Stimulated activated CD4-positive, alpha-beta T cell treated with anti-CD3 and anti-CD28 coated beads, Interleukin-1b, Interleukin-23, amount 100 ng/mL, for 4 hours (primary cell): ENCODE data around the gene DNAAF2.
A peak's percentile ranks its signal among the peaks of the same experiment; 100 is the strongest.
"Not testable (repeated sequence)": the region's sequence is repeated elsewhere in the genome, so short reads cannot be mapped to it uniquely, and the experiment has no call there.

Source experiments
- DNase-seq, 2 donors: peaks; one replicate each; pipeline ENCODE4 v3.0.0-alpha.2; 2020; ENCODE audit warnings: low read depth in 2 of 2

DNAAF2 gene

GRCh38 chr14:49634547-49635334, at the start of gene DNAAF2:
Gene DNAAF2, minus strand, starts transcription at chr14:49635244. Its CDS starts 95 bp downstream, at chr14:49635149.
- peak; percentile 47 to 50 for DNase-seq

DNA sequence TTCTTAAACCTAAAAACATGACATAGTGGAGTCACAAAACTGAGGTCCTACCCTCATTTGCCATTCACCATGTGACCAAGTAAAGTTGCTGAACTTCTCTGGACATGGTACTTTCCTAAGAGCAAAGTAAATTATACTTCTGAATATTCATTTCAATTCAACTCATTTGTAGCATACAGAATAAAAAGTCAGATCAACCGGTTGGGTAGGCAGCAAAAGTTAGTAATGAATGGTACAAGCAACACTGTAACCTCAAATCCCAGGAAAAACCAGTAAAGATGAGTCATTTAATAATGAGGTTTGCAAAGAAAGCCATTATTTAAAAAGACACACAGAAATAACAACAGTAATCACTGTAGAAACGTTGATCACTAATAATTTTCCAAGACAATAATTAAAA, 44.2 kb upstream of the DNAAF2 start:
- DNase-seq: no peak

DNA sequence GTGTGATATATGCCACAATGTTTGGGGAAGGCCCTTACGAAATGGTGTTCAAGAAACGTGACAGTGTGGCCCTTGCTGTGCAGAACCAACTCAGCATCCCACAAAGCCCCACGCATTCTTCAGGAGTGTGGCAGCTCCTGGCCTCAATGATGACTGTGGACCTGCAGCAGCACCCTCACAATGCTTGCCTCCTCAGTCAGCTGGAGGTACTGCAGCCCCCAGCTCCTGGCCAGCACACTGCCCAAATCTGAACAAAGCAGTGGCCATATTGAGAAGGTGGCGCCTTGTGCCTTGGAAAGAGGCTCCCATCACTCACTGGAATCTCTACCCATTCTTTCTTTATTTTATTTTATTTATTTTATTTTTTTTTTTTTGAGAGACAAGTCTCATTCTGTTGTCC, 42.6 kb upstream of the DNAAF2 start:
- no peak for DNase-seq

DNA sequence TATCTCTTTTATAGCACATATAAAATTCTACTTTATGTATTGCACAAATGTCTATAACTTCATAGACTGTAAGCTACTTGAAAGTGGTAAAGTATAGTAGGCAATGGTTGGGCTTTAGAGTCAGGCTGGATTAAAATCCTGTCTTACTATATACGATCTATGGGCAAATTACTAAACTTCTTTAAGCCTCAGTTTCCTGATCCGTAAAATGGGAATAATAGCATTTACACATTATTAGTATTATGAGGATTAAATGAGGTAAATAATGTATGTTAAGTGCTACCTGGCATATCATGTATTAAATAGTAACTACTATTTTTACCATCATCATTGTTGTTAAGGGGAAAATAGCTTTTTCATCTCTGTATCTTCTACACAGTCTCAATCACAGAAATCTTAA, 38.5 kb upstream of the DNAAF2 start:
- no peak for DNase-seq

GRCh38 chr14:49670475-49670874, 35.4 kb upstream of the DNAAF2 start:
- no peak for DNase-seq

- no peak for DNase-seq
Observed at GRCh38 chr14:49659526-49660455, 24.7 kb upstream of the DNAAF2 start.

DNA sequence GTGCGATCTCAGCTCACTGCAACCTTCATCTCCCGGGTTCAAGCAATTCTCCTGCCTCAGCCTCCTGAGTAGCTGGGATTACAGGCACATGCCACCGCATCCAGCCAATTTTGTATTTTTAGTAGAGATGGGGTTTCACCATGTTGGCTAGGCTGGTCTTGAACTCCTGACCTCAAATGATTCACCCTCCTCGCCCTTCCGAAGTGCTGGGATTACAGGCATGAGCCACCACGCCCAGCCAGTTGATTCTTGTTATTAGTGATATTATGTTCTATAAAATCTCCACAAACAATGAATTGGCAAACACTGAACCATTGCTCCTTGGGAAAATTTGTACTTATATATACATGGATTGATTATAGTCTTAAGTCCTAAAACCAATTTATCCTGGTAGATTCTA, 22.5 kb upstream of the DNAAF2 start:
- not testable (repeated sequence) for DNase-seq

GRCh38 chr14:49654511-49654910, 19.5 kb upstream of the DNAAF2 start:
- DNase-seq: no peak

GRCh38 chr14:49653508-49653907, 18.5 kb upstream of the DNAAF2 start:
- DNase-seq: no peak

DNA sequence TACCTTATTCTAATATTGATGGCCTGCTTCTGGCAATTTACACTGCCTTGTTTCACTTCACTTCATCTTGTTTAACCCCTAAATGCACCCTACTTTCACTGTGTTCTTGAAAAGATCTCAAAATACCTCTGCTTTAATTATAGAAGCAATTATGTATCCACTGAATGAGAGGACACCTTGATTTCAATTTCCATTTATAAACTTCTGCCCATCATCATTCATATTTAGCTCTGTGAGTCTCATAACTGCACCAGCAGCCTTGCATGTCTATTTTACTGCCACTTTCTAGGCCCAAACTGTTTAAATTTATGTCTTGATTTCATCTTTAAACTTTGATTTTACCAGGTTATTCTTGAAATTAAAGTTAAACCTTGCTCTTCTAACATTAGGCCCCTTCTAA, 7.1 kb upstream of the DNAAF2 start:
- DNase-seq: no peak

- DNase-seq: no peak
Observed at GRCh38 chr14:49641697-49642129, 6.7 kb upstream of the DNAAF2 start.

GRCh38 chr14:49640540-49641417, 5.7 kb upstream of the DNAAF2 start:
- no peak for DNase-seq

DNA sequence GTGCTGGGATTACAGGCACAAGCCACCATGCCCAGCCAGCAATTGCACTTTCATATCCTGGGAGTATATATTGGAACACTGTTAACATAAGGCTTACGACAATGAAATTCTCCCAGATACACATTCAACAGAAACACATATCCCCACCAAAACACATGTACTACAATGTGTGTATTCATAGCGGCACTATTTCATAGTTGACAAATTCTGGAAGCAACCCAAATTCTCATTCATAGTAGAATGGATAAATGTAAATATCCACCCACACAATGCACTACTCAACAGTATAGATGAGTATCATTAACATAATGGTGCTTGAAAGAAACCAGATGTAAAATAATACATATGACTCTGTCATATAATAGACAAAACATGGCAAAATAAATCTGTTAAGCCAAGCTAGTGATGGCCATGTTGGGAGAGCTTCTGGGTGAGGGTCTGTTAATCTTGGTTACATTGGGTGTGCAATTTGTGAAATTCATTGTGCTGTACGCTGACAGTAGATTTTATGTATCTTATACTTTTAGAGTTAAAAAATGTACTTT, 2.6 kb upstream of the DNAAF2 start:
- DNase-seq: no peak

GRCh38 chr14:49636866-49637265, 1.8 kb upstream of the DNAAF2 start:
- DNase-seq: no peak

DNA sequence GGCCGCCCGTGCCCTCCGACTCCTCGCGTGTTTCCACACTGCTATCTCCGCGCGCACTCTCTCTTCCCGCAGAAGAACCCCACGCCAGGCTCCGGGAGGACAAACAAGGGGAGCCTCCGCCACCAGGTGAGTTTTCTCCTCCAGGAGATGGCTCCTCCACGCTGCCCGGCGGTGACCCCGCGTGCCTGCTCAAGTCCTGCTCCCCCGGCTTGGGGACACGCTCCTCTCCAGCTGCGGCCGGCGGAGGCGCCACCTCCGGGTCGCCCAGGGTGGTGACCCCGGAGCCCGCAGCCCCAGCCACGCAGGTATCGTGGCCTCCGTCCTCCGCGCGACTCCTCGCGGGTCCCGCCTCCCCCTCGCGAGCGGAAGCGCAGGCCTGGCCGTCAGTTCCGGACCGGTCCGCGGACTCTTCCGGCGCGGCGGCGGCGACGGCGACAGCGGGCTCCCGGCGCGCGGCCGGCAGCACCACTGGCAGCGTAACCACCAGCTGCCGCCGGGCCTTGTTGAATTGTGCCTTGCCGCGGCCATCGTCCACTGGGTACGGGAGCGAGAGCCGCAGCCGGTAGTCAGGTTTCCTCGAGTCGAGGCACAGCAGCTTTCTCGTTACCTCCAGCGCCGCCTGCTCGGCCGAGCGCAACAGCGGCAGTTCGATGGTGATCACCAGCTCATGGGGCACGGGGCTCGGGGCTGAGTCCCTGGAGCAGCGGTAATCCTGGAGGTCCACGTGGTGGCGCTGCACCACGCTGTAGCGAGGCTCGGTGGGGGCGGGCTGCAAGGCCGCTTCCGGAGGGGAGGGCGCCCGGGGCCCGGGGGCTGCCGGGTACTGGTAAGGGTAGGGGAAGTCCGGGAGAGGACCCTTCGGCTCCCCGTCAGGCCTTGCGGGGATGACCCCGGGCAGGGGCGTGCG, 1.2 kb downstream of the DNAAF2 start:
- peak; percentile 92 to 95 for DNase-seq

DNA sequence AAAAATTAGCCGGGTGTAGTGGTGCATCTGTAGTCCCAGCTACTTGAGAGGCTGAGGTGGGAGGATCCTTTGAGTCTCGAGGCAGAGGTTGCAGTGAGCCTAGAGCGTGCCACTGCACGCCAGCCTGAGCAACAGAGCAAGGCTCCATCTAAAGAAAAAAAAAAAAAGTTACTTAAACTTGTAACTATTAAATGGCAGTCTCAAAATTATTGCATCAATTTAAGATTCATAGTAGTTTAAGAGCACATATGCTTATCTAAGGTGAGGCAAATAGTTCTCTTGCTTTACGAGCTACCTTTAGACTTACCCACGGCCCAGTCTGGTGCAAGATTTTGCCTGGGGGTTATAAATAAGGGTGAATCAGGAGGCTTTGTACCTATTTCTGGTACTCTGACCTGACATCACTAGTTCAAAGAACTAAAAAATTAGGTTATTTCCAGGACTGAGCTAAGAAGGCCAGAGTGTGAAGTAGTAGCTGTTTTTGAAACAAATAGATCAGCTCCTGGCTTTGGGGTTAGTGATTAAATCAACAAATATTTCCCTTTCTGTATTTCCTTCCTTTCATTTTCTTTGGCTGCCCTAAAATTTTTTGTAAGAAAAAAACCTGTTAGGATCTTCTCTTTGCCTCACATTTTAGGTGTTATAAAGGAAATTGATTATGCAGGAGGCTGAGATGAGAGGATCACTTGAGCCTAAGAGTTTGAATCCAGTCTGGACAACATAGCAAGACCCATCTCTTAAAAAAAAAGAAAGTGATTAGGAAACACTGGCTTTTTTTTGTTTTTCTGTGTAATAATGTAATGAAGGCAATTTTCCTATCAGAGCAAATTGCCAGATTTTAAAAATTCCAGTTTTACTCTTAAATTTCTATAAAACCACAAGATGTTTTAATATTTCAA, 10.9 kb downstream of the DNAAF2 start:
- no peak for DNase-seq

DNA sequence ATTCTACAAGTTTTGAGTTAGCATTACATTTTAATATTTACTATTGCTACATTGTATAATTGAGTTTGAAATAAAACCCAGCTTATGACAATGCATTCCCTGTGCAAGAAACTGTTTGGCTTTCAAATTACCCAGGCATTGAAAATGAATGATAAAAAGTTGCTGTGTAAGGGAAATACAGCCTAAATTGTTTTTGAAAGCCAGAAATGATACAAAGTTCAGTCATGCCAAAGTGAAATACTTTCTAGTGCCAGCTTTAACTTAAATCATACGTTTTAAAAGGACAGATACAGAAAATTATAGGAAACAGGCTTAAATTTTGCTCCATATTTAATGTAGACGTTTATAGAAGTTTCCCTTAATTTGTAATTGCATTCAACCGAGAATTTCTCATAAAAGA, 11.7 kb downstream of the DNAAF2 start:
- DNase-seq: no peak

DNA sequence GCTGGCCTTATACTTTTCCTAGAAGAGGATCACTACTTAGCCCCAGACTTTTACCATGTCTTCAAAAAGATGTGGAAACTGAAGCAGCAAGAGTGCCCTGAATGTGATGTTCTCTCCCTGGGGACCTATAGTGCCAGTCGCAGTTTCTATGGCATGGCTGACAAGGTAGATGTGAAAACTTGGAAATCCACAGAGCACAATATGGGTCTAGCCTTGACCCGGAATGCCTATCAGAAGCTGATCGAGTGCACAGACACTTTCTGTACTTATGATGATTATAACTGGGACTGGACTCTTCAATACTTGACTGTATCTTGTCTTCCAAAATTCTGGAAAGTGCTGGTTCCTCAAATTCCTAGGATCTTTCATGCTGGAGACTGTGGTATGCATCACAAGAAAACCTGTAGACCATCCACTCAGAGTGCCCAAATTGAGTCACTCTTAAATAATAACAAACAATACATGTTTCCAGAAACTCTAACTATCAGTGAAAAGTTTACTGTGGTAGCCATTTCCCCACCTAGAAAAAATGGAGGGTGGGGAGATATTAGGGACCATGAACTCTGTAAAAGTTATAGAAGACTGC, 12.9 kb downstream of the DNAAF2 start:
- no peak for DNase-seq
